ENCODE measurements around the gene ABHD17C.

ABHD17C gene

GRCh38 chr15:80779658-80780415 lies 84.7 kb downstream of the ABHD17C start:
- TF ChIP-seq TAF1 (IDR thresholded peaks at IDR 0.05; ENCODE audit: borderline replicate concordance, low read depth, low read length) (no peak), POLR2A (IDR thresholded peaks at IDR 0.05; ENCODE audit: low read depth, low read length) (no peak), POLR2AphosphoS5 (IDR thresholded peaks at IDR 0.05; ENCODE audit: low read depth, low read length) (no peak)
- FAIRE-seq = no peak
- no peak for DNase-seq (ENCODE audit: insufficient read length)

GRCh38 chr15:80780416-80781221 lies 85.5 kb downstream of the ABHD17C start:
- FAIRE-seq = no peak
- no peak for DNase-seq (ENCODE audit: insufficient read length)
- TF ChIP-seq POLR2AphosphoS5 (IDR thresholded peaks at IDR 0.05; ENCODE audit: low read depth, low read length) (no peak), POLR2A (IDR thresholded peaks at IDR 0.05; ENCODE audit: low read depth, low read length) (no peak), TAF1 (IDR thresholded peaks at IDR 0.05; ENCODE audit: borderline replicate concordance, low read depth, low read length) (no peak)

GRCh38 chr15:80783260-80783659 lies 88.2 kb downstream of the ABHD17C start:
- DNase-seq (ENCODE audit: insufficient read length) (no peak), FAIRE-seq (no peak)
- TF ChIP-seq POLR2AphosphoS5 (IDR thresholded peaks at IDR 0.05; ENCODE audit: low read depth, low read length) (no peak), TAF1 (IDR thresholded peaks at IDR 0.05; ENCODE audit: borderline replicate concordance, low read depth, low read length) (no peak), POLR2A (IDR thresholded peaks at IDR 0.05; ENCODE audit: low read depth, low read length) (no peak)

- FAIRE-seq (no peak), DNase-seq (ENCODE audit: insufficient read length) (no peak)
- TF ChIP-seq TAF1 (IDR thresholded peaks at IDR 0.05; ENCODE audit: borderline replicate concordance, low read depth, low read length) (no peak), POLR2AphosphoS5 (IDR thresholded peaks at IDR 0.05; ENCODE audit: low read depth, low read length) (no peak), POLR2A (IDR thresholded peaks at IDR 0.05; ENCODE audit: low read depth, low read length) (no peak)
Measured at GRCh38 chr15:80785335-80785734, 90.2 kb downstream of the ABHD17C start.

GRCh38 chr15:80785811-80786354 lies 90.8 kb downstream of the ABHD17C start:
- TF ChIP-seq TAF1 (IDR thresholded peaks at IDR 0.05; ENCODE audit: borderline replicate concordance, low read depth, low read length) (no peak), POLR2A (IDR thresholded peaks at IDR 0.05; ENCODE audit: low read depth, low read length) (no peak), POLR2AphosphoS5 (IDR thresholded peaks at IDR 0.05; ENCODE audit: low read depth, low read length) (no peak)
- FAIRE-seq (no peak), DNase-seq (ENCODE audit: insufficient read length) (no peak)

GRCh38 chr15:80787316-80787715 lies 92.2 kb downstream of the ABHD17C start:
- no peak for TF ChIP-seq POLR2AphosphoS5 (IDR thresholded peaks at IDR 0.05; ENCODE audit: low read depth, low read length)
- no peak for TF ChIP-seq POLR2A (IDR thresholded peaks at IDR 0.05; ENCODE audit: low read depth, low read length)
- DNase-seq (ENCODE audit: insufficient read length) (no peak), FAIRE-seq (no peak)

GRCh38 chr15:80788536-80788935 lies 93.4 kb downstream of the ABHD17C start:
- no peak for FAIRE-seq
- no peak for DNase-seq (ENCODE audit: insufficient read length)
- TF ChIP-seq TAF1 (IDR thresholded peaks at IDR 0.05; ENCODE audit: borderline replicate concordance, low read depth, low read length) = no peak
- no peak for TF ChIP-seq POLR2AphosphoS5 (IDR thresholded peaks at IDR 0.05; ENCODE audit: low read depth, low read length)
- no peak for TF ChIP-seq POLR2A (IDR thresholded peaks at IDR 0.05; ENCODE audit: low read depth, low read length)

- DNase-seq (ENCODE audit: insufficient read length) (no peak), FAIRE-seq (no peak)
- TF ChIP-seq TAF1 (IDR thresholded peaks at IDR 0.05; ENCODE audit: borderline replicate concordance, low read depth, low read length) (no peak), POLR2A (IDR thresholded peaks at IDR 0.05; ENCODE audit: low read depth, low read length) (no peak), POLR2AphosphoS5 (IDR thresholded peaks at IDR 0.05; ENCODE audit: low read depth, low read length) (no peak)
Measured at GRCh38 chr15:80789296-80789695, 94.2 kb downstream of the ABHD17C start.

- no peak for DNase-seq (ENCODE audit: insufficient read length)
- TF ChIP-seq POLR2A (IDR thresholded peaks at IDR 0.05; ENCODE audit: low read depth, low read length) (no peak), POLR2AphosphoS5 (IDR thresholded peaks at IDR 0.05; ENCODE audit: low read depth, low read length) (no peak), TAF1 (IDR thresholded peaks at IDR 0.05; ENCODE audit: borderline replicate concordance, low read depth, low read length) (no peak)
Measured at GRCh38 chr15:80789796-80790195, 94.7 kb downstream of the ABHD17C start.

GRCh38 chr15:80790236-80790635 lies 95.1 kb downstream of the ABHD17C start:
- TF ChIP-seq POLR2AphosphoS5 (IDR thresholded peaks at IDR 0.05; ENCODE audit: low read depth, low read length) (no peak), TAF1 (IDR thresholded peaks at IDR 0.05; ENCODE audit: borderline replicate concordance, low read depth, low read length) (no peak), POLR2A (IDR thresholded peaks at IDR 0.05; ENCODE audit: low read depth, low read length) (no peak)
- DNase-seq (ENCODE audit: insufficient read length) = no peak
- FAIRE-seq = no peak

More at GRCh38 chr15:80789796-80790195, 94.7 kb downstream of the ABHD17C start:
- no peak for FAIRE-seq

GRCh38 chr15:80791004-80791403 lies 95.9 kb downstream of the ABHD17C start:
- FAIRE-seq (no peak), DNase-seq (ENCODE audit: insufficient read length) (no peak)
- no peak for TF ChIP-seq TAF1 (IDR thresholded peaks at IDR 0.05; ENCODE audit: borderline replicate concordance, low read depth, low read length)
- TF ChIP-seq POLR2AphosphoS5 (IDR thresholded peaks at IDR 0.05; ENCODE audit: low read depth, low read length) = no peak
- no peak for TF ChIP-seq POLR2A (IDR thresholded peaks at IDR 0.05; ENCODE audit: low read depth, low read length)
